Stimulated activated CD4-positive, alpha-beta T cell treated with anti-CD3 and anti-CD28 coated beads, Interleukin-12 subunit alpha, Interleukin-12 subunit beta, amount 100 ng/mL, for 24 hours (primary cell): ENCODE results near the gene GNAQ.
"Not testable (repeated sequence)": the region's sequence is repeated elsewhere in the genome, so short reads cannot be mapped to it uniquely, and the experiment has no call there.

Experiments
- DNase-seq, 2 experiments: peaks; one replicate each; pipeline ENCODE4 v3.0.0-alpha.2; 2020; ENCODE audit warnings: low read depth in 2 of 2

Gene GNAQ

GRCh38 chr9:77877976-77878375 is 153.6 kb downstream of the GNAQ start:
- no peak for DNase-seq

GRCh38 chr9:77876590-77876989 is 155.0 kb downstream of the GNAQ start:
- no peak for DNase-seq

- DNase-seq, result no peak
These were observed 155.5 kb downstream of the GNAQ start for GRCh38 chr9:77876091-77876490.

GRCh38 chr9:77872863-77873262 is 158.7 kb downstream of the GNAQ start:
- DNase-seq, result no peak

GRCh38 chr9:77872177-77872576 is 159.4 kb downstream of the GNAQ start:
- DNase-seq, result no peak

GRCh38 chr9:77871483-77871882 is 160.1 kb downstream of the GNAQ start:
- no peak for DNase-seq

GRCh38 chr9:77866878-77867277 is 164.7 kb downstream of the GNAQ start:
- no peak for DNase-seq

- DNase-seq, result no peak
These were observed 166.1 kb downstream of the GNAQ start for GRCh38 chr9:77865385-77866047.

GRCh38 chr9:77864211-77864889 is 167.3 kb downstream of the GNAQ start:
- DNase-seq, result no peak

GRCh38 chr9:77863638-77864037 is 168.0 kb downstream of the GNAQ start:
- DNase-seq, result not testable (repeated sequence)

- not testable (repeated sequence) for DNase-seq
These were observed 170.7 kb downstream of the GNAQ start for GRCh38 chr9:77860953-77861352.

GRCh38 chr9:77857513-77858259 is 173.9 kb downstream of the GNAQ start:
- no peak for DNase-seq

- DNase-seq, result no peak
These were observed 175.0 kb downstream of the GNAQ start for GRCh38 chr9:77856615-77857014.

- no peak for DNase-seq
These were observed 176.7 kb downstream of the GNAQ start for GRCh38 chr9:77854916-77855311.

GRCh38 chr9:77854258-77854915 is 177.2 kb downstream of the GNAQ start:
- no peak for DNase-seq

GRCh38 chr9:77853716-77854115 is 177.9 kb downstream of the GNAQ start:
- no peak for DNase-seq

- DNase-seq, result no peak
These were observed 179.6 kb downstream of the GNAQ start for GRCh38 chr9:77851882-77852595.

GRCh38 chr9:77848897-77849296 is 182.7 kb downstream of the GNAQ start:
- no peak for DNase-seq

GRCh38 chr9:77848404-77848803 is 183.2 kb downstream of the GNAQ start:
- no peak for DNase-seq

- no peak for DNase-seq
These were observed 184.0 kb downstream of the GNAQ start for GRCh38 chr9:77847626-77848025.

- no peak for DNase-seq
These were observed 184.5 kb downstream of the GNAQ start for GRCh38 chr9:77847059-77847499.

- DNase-seq, result no peak
These were observed 187.2 kb downstream of the GNAQ start for GRCh38 chr9:77844415-77844814.
